SH-SY5Y (cell line): ENCODE results near the gene TBC1D16.

ENCODE experiments used
- GATA2 ChIP-seq: IDR thresholded peaks from 2 replicates; pipeline ENCODE4 v1.6.1; 2011; ENCODE audit warnings: mild to moderate bottlenecking, low read depth, low read length
- GATA3 ChIP-seq: IDR thresholded peaks from 2 replicates; pipeline ENCODE4 v1.6.1; 2011; ENCODE audit warnings: low read depth, mild to moderate bottlenecking, low read length, moderate library complexity

DNA sequence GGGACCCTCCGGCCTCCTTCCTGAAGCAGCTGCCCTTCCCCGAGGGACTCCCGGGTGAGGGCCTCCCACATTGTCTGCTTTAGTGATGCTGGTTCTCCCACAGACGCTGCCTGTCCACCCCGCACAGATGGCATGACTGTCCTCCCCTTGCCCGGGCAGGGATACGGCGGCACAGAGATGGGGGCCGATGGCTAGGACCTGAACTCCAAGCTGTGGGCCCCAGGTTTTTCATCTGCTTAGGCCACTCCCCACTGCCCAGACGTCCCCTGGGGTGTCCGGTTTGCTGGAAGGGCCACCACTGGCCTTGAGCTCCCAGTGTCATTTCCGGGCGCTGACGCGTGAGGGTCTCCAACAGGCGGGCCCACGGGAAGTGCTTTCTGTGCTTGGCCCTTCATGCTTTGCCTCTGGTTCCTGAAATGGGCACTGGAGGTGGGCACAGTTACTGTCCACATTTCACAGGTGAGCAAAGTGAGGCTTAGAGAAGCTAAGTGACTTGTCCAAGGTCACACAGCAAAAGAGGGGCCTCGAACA lies 109.0 kb downstream of the TBC1D16 start:
- TF ChIP-seq GATA3: no peak
- TF ChIP-seq GATA2: no peak
